ENCODE data around the gene ZNF451.

ZNF451 gene

DNA sequence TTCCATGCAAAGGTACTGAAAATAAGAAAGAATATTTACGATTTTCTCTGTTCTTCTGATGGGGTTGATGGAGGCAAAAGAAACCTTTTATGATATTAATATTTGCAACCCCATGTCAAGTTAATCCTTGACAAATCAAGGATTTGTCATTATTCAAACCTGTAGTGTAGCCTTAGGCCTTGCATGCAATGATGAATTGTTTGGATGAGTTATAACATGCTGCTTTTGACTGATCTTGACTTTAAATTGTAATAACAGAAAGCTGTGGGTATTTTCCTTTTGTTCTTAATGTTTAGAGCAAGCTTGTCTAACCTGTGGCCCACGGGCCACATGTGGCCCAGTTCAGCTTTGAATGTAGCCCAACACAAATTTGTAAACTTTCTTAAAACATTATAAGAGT, 69.1 kb downstream of the ZNF451 start:
- DNase-seq, result no peak

DNA sequence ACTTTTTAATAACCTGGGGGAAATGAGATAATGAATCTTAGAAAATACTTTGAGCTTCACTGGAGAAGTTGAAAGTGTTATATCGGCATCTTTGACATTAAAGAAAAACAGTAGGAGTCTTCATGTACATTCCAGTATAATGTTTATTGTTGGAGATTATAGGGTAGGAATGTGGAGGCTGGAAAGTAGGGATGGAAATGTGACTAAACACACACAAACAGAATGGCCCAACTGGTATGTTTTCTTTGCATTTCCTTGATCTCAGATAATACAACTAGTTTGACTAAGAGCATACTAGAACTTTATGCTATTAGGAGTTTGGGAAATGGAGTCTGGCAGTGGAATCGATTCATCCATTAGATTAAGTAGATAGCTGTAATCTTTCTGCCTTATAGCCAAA, 72.0 kb downstream of the ZNF451 start:
- no peak for DNase-seq

DNA sequence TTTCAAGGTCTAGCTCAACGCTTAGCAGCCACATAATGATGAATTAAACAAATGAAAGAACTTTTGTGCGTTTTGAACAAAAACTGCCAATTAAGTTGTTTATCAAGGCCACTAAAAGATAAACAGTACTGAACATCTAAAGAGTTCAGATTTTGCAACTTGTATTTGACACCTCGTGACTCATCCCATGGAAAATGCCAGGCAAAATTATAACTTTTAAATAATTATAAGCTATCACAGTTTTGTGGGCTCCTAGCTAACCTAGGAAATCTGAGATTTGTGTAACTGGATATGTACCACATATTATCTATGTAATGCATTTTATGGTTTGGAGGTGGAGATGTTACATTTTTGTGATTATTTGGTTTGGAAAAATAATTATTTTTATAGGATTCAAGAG, 72.5 kb downstream of the ZNF451 start:
- no peak for DNase-seq

DNA sequence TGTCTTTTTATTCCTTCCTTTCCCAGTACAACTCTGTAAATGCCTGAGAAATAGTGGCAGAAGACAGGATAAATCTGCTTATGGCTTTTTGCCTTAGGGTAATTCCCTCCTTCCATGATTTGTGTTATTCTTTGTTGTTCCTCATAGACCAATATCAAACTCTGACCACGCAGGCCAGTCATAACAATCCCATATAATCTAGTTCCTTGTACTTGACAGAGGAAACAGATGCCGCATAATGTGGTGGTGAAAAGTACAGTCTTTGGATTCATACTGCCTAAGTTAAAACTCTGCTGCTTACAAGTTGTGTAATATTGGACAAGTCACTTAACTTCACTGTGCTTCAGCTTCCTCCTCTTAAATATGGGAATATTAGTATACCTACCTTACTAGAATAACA, 74.0 kb downstream of the ZNF451 start:
- no peak for DNase-seq

DNA sequence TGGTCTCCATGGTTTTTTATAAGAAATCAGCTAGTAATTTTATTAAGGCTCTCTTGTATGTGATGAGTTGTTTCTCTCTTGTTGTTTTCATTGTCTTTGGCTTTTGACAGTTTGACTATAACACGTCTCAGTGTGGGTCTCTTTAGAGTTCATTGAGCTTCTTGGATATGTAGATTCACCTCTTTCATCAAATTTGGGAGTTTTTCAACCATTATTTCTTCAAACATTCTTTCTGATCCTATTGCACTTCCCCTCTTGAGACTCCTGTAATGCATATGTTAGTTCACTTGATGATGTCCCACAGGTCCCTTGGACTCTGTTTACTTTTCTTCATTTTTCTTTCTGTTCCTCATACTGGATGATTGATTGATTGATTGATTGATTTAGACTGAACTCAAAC, 75.1 kb downstream of the ZNF451 start:
- DNase-seq, result no peak

DNA sequence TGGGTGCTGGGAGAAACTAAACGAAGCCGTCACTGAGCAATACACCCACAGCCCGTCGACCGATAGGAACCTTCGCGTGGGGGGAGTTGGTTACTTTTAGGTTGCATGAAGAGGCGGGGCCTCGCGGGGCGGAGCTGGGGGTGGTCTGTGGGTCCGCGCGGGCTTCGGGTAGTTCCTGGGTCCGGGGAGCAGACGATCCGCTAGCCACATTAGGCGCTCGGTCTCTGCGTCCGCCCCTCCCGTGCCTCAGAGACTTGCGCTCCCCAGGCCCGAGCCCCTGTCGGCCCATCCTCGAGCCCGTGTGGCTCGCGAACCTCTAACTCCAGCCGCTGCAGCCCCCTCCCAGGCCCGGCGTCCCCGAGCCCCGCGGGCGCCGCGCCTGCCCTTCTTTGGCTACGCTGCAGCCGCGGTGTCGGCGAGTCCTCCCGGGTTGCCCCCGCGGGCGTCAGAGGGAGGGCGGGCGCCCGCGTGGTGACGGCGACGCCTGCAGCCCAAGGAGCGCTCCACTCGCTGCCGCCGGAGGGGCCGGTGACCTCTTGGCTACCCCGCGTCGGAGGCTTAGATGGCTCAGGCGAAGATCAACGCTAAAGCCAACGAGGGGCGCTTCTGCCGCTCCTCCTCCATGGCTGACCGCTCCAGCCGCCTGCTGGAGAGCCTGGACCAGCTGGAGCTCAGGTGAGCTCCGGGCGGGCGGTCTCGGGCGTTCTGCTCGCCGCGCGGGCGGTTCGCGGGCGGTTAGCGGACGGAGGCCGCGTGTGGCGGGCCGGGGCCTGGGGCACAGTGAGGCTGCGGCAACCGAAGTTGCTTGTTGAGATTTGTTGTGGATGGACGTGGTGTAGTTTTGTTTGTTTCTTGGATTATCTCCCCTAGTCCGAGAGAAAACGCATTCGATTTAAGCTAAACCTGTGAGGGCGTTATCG, 82.4 kb downstream of the ZNF451 start, which contains the start of gene BAG2:
TSS of gene BAG2 (plus strand) at position 191 of the 920 bp plus-strand sequence. CDS start at position 563, 372 bp downstream.
- DNase-seq, result peak; percentile 83

DNA sequence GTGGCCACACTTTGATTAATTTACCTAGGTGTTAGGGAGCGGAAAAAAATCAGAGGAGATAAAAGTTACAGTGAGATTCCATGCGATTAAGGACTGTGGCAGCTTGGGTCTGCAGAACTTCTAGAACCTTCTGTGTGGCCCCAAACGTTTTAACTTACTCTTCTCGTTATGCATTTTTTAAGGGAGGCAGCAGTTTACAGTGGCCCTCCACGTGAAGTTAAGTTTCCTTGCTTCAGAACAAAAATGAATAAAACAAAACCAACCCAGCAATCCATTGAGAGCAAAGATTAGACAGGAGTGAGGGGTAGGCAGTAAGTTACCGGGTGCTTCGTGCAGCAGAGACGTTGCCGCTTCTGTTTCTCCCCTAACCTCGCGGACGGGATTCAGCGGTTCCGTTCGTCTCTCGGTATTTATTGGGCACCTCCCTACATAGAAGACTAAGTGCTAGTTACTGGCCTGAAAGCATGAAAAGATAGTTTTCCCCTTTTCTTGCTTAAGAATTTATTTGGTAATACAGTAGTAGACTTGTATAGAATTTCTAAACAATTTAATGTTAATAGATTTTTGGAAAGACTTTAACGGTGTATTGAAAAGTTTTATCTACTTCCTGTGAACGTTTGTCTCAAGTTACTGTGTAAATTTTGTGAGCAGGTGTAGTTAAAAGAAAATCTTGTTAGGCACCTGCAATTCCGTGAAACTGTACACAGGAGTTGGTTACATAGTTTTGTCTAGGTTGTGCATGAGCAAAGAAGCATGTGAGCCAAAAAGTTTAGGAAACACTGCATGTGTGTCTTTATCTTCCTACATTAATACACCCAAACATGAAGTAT, 83.3 kb downstream of the ZNF451 start:
- DNase-seq, result peak; percentile 44

DNA sequence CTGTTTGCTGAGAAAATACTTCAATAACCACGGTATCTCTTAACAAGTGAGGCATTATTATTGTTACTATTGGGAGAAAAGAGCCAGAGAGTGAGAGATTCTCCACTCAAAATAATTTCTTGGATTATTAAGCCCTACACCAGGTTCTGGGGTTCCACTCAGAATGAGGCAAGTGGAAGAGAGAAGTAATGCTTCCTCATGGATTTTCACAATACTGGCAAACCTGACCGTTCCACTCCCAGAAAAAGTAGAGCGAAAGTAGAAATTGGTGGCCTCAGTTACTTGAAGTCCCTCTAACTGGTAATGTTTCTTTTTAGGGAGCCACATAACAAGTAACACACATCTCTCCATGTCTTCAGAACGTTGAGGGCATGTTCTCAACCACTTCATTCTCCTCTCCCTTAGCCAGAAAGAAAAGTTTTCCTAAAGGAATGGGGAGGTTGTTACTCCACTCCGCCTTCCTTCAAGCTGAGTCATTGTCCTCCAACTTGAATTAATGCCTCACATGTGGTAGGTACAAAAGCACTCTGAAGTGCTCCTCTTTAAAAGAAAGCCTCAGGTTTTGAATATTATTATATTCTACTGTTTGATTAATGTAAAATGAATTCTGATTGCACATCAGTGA, 84.0 kb downstream of the ZNF451 start:
- DNase-seq, result peak; percentile 53

DNA sequence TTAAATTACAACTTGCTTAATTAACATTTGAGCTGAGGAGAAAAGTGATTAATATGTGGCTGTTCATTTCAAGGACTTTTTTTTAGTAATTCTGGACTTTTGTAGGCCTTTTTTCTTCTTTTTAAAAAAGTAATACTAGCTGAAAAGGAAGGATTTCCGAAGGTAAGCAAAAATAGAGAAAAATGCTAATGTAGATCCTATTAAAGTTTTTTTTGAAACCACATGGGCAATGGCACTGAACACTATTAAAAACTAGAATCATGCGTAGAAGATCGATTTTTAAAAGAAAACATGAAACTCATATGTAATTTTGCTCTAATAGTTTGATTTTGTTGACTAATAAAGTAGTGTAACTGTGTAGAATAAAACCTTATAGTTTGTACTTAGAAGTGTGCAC, 84.5 kb downstream of the ZNF451 start:
- DNase-seq, result no peak

DNA sequence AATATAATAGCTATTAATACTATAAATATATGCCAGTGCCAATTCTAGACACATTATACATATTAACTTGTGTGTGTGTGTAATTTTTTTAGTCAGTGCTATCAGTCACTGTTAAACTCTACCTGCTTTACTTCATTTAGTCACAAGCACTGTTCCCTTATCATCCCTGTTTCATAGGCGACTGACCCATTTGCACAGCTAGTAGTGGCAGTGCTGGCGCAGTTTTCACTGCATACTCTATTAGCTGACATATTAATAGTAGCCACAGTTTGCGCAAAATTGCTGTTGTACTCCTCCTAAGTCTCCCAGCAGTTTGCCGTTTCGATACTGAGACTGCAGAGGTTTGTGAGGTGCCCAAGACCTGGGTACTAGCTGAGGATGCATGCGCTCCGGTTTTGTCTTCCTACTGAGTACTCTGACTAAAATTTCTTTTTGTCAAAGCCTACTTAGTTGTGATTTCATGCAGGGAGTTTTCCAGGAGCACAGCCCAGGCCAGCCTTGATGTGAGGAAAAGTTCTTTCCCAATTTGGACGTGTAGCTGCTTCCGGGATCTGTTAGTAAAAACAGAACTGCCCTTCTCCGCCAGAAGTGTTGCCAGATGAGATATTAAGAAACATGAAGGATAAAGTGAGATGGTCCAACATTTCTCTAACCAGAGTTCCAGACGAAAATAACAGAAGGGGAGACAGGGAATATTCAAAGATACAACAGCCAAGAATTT, 87.7 kb downstream of the ZNF451 start:
- no peak for DNase-seq

DNA sequence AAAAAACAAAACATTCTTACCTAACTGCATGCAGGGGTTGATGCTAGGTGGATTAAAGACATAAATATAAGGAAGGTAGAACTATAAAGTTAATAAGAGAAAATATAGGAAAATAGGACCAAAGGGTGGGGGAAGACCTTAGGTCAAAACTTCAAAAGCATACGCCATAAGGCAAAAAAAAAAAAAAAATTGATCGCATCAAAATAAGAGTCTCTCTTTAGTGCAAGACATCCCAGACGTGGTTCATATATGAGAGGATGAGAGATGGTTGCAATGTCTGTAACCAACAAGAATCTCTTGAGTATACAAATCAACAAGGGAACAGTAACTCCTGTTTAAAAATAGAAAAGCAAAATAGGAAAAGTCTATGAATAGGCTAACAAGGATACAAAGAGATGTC, 90.6 kb downstream of the ZNF451 start:
- DNase-seq, result no peak

DNA sequence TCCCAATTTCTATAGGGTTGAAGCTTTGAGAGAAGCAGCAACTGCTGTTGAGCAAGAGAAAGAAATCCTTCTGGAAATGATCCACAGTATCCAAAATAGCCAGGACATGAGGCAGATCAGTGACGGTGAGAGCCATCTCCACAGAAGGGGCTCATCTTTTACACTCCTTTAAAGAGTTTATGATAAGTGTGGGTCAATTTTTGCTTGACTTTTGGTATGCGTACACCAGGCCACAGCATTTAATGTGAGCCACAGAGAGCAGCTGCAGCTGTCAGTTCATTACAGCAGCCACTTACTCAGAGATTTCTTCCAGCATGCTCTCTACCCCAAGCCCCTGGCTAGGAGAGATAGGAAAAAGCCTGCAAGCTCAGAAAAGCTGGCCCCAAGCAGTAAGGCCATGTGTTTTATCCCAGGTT, 92.0 kb downstream of the ZNF451 start:
- DNase-seq, result no peak

DNA sequence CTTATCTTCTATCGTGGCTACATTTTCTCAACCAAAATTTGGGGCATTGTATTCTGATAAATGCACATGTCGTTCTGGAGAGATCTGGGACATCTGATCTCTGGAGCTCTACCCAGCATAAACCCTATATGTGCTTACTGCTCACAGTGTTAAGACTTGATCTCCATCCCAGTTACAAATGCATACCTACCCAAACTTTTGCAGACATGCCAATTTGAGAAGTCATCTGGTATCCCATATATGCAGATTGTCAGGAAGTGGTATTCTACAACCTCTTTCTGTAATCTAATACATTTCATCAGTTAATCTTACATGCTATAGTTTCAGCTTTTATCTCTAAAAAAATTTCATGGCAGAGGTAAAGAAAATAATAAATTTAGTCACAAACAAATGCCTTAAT, 93.3 kb downstream of the ZNF451 start:
- no peak for DNase-seq

DNA sequence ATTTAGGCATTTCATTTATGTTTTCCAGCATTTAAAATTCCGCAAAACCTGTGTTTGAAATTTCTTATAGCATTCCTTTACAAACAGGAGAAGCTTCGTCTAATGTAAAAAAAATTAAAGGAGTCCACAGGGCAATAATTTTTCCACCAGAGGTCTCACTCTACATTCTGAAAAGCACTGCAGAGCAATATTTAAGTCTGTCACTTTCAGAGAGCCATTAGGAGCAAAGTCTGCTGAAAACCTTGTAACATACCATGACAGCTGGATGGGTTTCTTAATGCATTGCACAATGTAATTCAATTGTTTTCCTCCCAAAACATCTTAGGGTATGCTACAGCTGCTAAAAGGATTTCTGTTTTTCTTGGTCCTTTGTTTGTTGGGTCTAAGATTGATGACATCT, 100.2 kb downstream of the ZNF451 start:
- DNase-seq, result no peak

DNA sequence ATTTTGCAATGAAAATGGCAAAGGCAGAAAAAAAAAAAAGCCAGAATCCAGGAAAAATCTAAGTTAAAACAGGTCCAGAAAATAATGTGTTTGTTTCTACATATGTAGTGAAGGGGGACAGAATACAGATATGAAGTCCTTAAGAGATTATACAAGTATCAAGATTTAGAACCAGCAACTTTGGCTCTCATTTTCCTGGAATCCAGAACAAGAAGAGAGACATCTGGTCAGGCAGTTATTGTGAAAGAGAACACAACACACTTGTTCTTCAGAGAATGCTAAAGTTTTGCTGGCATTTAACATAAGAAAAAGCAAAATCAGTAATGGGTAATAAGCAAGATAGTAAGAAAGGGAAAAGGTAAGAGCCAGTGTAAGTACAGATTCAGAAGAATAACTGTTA, 103.2 kb downstream of the ZNF451 start:
- no peak for DNase-seq

DNA sequence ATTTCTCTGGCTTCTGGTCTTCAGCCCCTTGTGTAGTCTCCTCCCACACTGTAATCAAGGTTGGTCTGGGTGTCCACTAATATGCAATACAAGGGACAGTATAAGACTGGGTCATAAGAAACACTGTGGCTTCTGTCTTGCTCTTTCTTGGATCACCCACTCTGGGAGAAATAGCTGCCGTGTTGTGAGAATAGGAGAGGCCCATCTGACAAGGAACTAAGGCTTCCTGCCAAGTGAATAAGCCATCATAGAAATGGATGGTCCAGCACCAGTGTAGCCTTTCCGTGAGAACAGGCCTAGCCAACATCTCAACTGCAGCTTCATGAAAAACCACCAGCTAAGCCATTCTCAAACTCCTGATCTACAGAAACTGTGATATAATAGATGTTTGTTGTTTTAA, 105.5 kb downstream of the ZNF451 start:
- DNase-seq, result no peak

DNA sequence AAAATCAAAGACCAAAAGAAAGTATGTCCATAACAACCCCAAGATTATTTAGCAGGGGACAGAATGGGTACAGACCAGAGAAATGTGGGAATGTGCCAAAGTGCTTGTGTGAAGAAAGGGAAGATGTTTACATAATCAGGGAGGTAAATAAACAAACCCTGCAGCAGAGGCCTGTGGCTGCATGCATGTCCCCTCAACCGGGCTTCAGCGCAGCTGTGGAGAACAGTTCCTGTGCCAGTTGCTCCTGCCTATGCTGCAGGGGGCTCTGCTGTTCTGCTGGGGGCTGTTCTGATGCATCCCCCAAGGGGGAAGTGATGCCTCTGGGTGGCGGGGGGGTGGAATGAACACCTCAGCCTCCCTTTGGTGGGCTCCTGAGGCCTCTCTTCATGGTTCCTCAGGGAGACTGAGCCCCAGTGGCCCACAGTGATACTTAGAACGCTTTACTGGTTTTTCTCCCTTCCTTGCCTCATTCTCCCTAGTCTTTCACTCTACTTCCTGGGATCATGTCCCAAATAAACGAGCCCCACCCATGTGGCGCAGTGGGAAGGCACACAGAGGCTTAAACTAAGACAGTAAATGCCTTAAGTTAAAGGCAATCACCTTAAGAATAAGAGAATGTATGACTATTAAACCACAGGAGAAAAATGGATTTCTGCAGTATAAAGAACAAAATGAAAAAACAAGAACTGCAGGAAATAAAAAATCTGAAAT, 109.1 kb downstream of the ZNF451 start:
- DNase-seq, result no peak

DNA sequence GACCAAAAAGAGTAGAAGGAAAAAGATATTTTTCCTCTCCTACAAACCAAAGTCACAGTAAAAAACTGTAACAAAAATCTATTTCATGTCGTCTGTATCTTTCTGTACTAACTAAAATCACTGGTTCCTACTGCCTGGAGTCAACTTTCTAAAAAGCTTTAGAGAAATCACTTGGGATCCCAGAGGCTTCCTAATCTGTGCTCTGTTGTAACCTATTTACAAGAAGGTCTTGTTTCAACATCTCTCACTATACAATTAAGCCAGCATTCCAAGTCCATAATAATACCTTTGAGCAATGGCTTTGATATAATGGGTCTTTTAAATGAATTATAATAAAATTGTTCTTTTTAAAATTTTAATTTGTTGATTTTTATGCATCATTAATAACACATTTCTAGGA, 111.7 kb downstream of the ZNF451 start:
- no peak for DNase-seq

DNA sequence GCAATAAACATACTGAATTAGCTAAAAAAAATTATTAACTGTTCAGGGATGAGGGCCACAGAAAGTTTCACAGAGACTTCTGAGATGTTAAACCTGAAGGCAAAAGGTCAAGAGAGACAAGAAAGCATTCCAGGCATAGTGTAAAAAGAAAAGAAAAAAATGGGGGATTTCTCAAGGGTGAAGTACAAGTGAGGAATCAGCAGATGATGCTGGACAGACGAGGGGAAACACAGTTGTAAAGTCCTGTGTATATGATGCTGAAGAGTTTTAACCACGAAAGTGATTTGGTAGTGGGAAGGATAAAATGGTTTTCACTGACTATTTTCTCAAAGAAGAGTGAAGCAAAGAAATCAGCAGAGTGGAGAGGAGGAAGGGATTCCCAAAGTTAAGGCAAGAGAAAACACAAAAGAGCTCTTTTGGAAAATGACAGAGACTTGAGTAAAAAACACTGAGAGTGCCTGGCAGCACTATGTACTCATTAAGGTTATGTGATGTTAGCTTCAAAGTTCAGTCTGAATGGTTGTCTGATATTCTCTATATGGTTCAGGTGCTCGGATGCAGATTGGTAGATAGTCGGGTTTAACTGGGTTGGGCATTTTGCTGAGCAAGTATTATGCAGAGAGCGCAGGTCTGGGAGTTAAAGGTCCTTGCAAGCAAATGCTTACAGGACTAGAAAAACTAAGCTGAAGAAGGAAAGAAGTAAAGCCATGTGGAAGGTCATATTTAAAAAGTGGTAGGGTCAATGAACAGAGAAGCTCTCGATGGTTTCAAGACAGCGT, 115.8 kb downstream of the ZNF451 start:
- DNase-seq, result no peak

DNA sequence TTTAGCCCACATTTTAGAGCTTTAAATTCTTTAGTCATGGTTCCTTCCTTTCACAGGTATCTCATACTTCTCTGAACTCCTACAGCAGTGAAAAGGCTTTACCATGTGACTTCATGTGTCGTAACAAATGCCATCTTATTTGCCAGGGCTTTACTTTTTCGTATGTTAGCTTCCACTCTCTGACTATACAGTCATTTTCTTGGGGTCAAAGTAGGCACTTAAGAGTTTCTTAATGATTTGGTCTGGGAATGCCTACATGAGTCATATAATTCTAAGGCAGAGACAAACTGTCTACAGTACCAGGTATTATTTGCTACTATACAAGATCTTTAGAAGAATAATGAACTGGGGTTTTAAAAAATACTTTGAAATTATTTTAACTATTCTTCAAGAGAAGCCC, 117.2 kb downstream of the ZNF451 start:
- DNase-seq, result peak; percentile 12

DNA sequence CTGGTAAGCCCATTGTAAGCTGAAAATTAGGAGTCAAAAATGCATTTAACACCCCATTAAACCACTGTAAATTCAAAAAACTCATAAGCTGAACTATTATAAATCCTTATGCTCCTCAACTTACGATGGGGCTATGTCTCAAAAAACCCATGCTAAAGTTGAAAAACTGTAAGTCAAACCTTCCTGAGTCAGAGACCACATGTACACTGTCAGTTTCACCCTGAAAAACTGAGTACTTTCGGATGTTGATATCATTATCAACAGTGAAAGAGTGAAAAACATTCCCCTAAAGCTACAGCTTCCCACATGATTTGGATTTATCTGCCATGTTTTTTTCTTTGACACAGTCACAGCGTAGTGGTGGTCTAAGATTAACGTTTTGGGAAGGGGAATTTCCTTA, 117.9 kb downstream of the ZNF451 start:
- DNase-seq, result no peak
